ENCODE data around the gene TERB1.

DNA sequence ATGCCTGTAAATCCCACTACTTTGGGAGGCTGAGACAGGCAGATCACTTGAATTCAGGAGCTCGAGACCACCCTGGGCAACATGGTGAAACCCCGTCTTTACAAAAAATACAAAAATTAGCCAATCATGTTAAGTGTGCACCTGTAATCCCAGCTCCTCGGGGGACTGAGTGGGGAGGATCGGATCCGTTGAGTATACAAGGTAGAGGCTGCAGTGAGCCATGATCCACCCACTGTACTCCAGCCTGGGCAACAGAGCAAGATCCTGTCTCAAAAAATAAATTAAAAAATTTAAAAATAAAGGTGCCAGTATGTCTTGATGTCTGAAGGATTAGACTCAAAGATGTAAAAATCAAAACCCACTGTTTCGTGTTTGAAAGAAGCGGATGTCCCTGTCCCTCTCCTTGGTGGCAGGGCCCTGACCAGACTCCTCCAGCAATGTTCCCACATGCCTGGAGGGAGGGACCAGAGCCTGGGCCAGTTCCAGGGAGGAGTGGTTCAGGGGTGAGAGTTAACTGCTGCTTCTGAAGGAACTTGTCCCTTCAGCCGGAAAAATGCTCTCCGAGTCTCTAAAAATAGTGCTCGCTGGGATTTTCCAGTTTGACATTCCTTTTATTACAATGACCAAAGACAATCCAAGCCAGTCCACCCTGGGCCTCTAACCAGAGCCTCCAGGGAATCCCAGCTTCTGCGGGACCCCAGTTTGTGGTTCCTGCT lies 95.4 kb downstream of the TERB1 start:
- TF ChIP-seq CTCF (IDR thresholded peaks at IDR 0.05): peak in 1 of 6 experiments; percentile 4
- peak in 1 of 2 donors; percentile 47 for TF ChIP-seq POLR2A (IDR thresholded peaks at IDR 0.05)

All from thyroid gland (tissue), 4 donors.